Adipocyte (in vitro differentiated cells): ENCODE results near the gene DHRS1.

ENCODE experiments used
- DNase-seq: peaks from one replicate; pipeline ENCODE4 v3.0.0-alpha.2; 2015; ENCODE audit warnings: low read depth
- H3K27me3 ChIP-seq: replicated peaks from 2 replicates; pipeline ENCODE4 v1.7.0; 2013; ENCODE audit warnings: mild to moderate bottlenecking, low read length, moderate library complexity; ENCODE audit not compliant: control insufficient read depth, insufficient read depth
- H3K36me3 ChIP-seq: 2 replicates; pipeline ENCODE4 v1.7.0; 2013; ENCODE audit warnings: low read length, mild to moderate bottlenecking, moderate library complexity; ENCODE audit not compliant: control insufficient read depth, insufficient read depth, severe bottlenecking
- H3K4me1 ChIP-seq: 2 replicates; pipeline ENCODE4 v1.7.0; 2013; ENCODE audit warnings: mild to moderate bottlenecking, low read length, moderate library complexity; ENCODE audit not compliant: control insufficient read depth, insufficient read depth
- H3K4me3 ChIP-seq: 2 replicates; pipeline ENCODE4 v1.7.0; 2013; ENCODE audit warnings: mild to moderate bottlenecking, low read length, moderate library complexity
- H3K9ac ChIP-seq: 2 replicates; pipeline ENCODE4 v1.7.0; 2013; ENCODE audit warnings: mild to moderate bottlenecking, low read length, moderate library complexity
- H3K9me3 ChIP-seq: 2 replicates; pipeline ENCODE4 v1.7.0; 2013; ENCODE audit warnings: mild to moderate bottlenecking, low read length, moderate library complexity; ENCODE audit not compliant: control insufficient read depth

The DHRS1 gene

DNA sequence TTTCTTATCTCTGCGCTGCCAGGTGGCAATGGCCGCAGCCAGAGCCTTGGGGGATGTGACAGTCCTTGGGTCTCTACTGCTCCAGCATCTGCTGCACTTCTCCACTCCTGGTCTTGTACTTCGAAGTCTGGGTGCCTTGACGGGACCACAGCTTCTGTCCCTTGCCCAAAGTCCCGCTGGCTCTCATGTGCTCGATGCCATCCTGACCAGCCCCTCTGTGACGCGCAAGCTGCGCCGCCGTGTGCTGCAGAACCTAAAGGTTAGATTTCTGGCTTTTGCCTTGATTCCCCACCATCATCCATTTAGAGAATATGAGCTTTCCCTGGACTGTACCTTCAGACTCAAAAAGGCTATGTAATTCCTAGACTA lies 4.4 kb upstream of the DHRS1 start:
- no peak overlapping the region for H3K9ac ChIP-seq
- no peak overlapping the region for H3K4me3 ChIP-seq
- no peaks in the 10 kb centered on the region for H3K27me3 ChIP-seq
- peaks cover 56% of the 10 kb centered on the region for H3K36me3 ChIP-seq
- no peak for DNase-seq
- peaks cover 19% of the 10 kb centered on the region for H3K4me1 ChIP-seq
- H3K9me3 ChIP-seq = no peaks in the 10 kb centered on the region

- Histone ChIP-seq H3K9me3 (no peaks in the 10 kb centered on the region), H3K9ac (peak overlapping the region; percentile 96), H3K27me3 (no peaks in the 10 kb centered on the region), H3K4me3 (peak overlapping the region; percentile 96), H3K4me1 (peaks cover 23% of the 10 kb centered on the region), H3K36me3 (peaks cover 49% of the 10 kb centered on the region)
- no peak for DNase-seq
Observed at GRCh38 chr14:24300326-24300980, 873 bp upstream of the DHRS1 start.

- no peaks in the 10 kb centered on the region for H3K27me3 ChIP-seq
- H3K9ac ChIP-seq = peak overlapping the region; percentile 96
- H3K4me1 ChIP-seq = peaks cover 23% of the 10 kb centered on the region
- H3K4me3 ChIP-seq = peak overlapping the region; percentile 96
- peak; percentile 49 for DNase-seq
- H3K9me3 ChIP-seq = no peaks in the 10 kb centered on the region
- peaks cover 42% of the 10 kb centered on the region for H3K36me3 ChIP-seq
Observed at GRCh38 chr14:24298892-24299254, 707 bp downstream of the DHRS1 start.

DNA sequence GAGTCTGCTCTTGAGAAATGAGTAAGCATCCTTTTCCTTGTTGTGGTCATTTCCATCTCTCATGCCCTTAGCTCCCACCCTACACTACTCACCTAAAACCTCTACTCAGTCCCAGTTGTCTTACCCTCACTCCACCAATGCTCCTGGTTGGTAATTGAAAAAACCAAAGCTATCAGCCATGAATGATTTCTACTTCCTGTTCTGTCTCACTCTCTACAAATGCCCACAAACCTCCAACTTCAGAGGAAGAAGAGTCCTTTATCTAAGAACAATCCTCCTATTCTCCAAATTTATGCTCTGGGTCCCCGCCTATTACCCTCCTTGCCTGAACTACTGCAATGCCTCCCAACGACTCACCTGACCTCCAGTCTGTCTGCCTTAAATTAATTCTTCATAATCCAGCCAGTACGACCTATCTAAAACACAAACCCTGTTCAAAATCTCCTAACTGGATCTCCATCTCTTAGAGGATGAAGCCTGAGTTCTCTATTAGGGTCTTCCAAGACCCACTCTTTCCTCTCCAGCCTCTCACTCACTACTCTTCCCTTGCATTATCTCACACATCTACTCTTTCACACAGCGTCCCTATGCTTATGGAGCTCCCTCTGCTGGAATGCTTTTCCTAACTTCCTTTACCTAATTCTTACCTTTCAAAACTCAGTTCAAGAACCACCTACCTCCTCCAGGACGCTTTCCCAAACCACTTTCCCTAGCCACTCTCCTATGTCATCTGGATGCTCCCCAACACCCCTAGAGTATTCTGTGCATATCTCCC lies 2.2 kb downstream of the DHRS1 start:
- Histone ChIP-seq H3K36me3 (peaks cover 35% of the 10 kb centered on the region), H3K9me3 (no peaks in the 10 kb centered on the region), H3K4me1 (peaks cover 23% of the 10 kb centered on the region), H3K9ac (no peak overlapping the region), H3K27me3 (no peaks in the 10 kb centered on the region), H3K4me3 (no peak overlapping the region)
- DNase-seq = peak; percentile 31

GRCh38 chr14:24296341-24297157 lies 3.0 kb downstream of the DHRS1 start:
- Histone ChIP-seq H3K27me3 (no peaks in the 10 kb centered on the region), H3K4me1 (peaks cover 23% of the 10 kb centered on the region), H3K9ac (peak overlapping the region; percentile 30), H3K4me3 (no peak overlapping the region), H3K36me3 (peaks cover 35% of the 10 kb centered on the region), H3K9me3 (no peaks in the 10 kb centered on the region)
- DNase-seq = peak; percentile 90

DNA sequence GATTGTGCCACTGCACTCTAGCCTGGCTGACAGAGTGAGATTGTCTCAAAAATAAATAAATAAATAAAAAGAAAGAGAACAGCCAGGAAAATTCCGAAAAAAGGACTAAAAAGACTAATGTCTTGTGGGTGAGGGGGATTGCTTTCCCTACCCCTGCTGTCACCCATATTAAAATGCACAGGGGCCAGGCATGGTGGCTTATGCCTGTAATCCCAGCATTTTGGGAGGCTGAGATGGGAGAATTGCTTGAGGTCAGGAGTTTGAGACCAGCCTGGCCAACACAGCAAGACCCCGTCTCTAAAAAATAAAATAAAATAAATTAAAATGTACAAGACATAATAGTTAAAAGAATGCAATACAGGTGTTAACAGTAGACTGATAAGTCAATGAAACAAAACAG lies 6.1 kb downstream of the DHRS1 start:
- H3K36me3 ChIP-seq = peaks cover 57% of the 10 kb centered on the region
- no peaks in the 10 kb centered on the region for H3K27me3 ChIP-seq
- DNase-seq = no peak

GRCh38 chr14:24292118-24292807 lies 7.3 kb downstream of the DHRS1 start:
- no peaks in the 10 kb centered on the region for H3K9me3 ChIP-seq
- H3K4me3 ChIP-seq = no peak overlapping the region
- no peaks in the 10 kb centered on the region for H3K27me3 ChIP-seq
- H3K4me1 ChIP-seq = peaks cover 6% of the 10 kb centered on the region
- peaks cover 57% of the 10 kb centered on the region for H3K36me3 ChIP-seq
- H3K9ac ChIP-seq = no peak overlapping the region
- DNase-seq = no peak

More for the DNA sequence above, 6.1 kb downstream of the DHRS1 start:
- Histone ChIP-seq H3K4me3 (no peak overlapping the region), H3K9ac (no peak overlapping the region), H3K4me1 (peaks cover 6% of the 10 kb centered on the region), H3K9me3 (no peaks in the 10 kb centered on the region)

GRCh38 chr14:24291446-24292117 lies 8.0 kb downstream of the DHRS1 start:
- H3K9ac ChIP-seq = no peak overlapping the region
- no peak for DNase-seq
- H3K27me3 ChIP-seq = no peaks in the 10 kb centered on the region
- H3K4me3 ChIP-seq = no peak overlapping the region
- H3K36me3 ChIP-seq = peaks cover 57% of the 10 kb centered on the region
- peaks cover 4% of the 10 kb centered on the region for H3K4me1 ChIP-seq
- H3K9me3 ChIP-seq = no peaks in the 10 kb centered on the region

DNA sequence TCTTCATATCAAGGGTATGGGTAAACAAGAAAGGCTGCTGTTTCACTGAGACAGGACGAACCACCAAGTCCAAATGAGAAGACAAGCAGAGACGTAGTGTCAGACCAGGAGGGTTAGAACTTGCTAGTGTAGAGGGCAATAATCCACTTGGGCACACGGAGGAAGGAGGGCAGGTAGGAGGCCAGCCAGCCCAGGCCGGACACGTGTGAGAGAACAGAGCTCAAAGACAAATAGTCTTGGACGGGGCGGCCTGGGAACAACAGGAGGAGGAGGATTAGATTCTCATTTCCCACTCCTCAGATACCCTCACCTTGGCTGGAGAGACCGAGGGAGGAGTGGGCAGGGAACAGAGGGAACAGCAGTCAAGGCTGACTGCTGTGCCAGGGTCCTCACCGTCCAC lies 8.8 kb downstream of the DHRS1 start:
- no peak for DNase-seq
- Histone ChIP-seq H3K9ac (no peak overlapping the region), H3K36me3 (peaks cover 50% of the 10 kb centered on the region), H3K9me3 (no peaks in the 10 kb centered on the region), H3K27me3 (no peaks in the 10 kb centered on the region), H3K4me3 (no peak overlapping the region), H3K4me1 (no peaks in the 10 kb centered on the region)

- Histone ChIP-seq H3K36me3 (peaks cover 41% of the 10 kb centered on the region), H3K4me1 (no peaks in the 10 kb centered on the region), H3K9me3 (no peaks in the 10 kb centered on the region), H3K9ac (no peak overlapping the region), H3K4me3 (no peak overlapping the region), H3K27me3 (no peaks in the 10 kb centered on the region)
- DNase-seq = no peak
Observed at GRCh38 chr14:24289649-24290280, 9.8 kb downstream of the DHRS1 start.
